Activated CD4-positive, alpha-beta T cell treated with anti-CD3 and anti-CD28 coated beads, Interleukin-10, Interleukin-2, amounts not matched to agents 100 ng/mL and 50 ng/mL, durations not matched to agents 16 hours and 8 hours (primary cell): ENCODE data around the gene AP5M1.
"Not testable (repeated sequence)": the region's sequence is repeated elsewhere in the genome, so short reads cannot be mapped to it uniquely, and the experiment has no call there.

Experiments used
- DNase-seq: peaks from one replicate; pipeline ENCODE4 v3.0.0-alpha.2; 2020

Gene AP5M1

GRCh38 chr14:57291692-57292647 is 23.2 kb downstream of the AP5M1 start:
- DNase-seq: no peak

DNA sequence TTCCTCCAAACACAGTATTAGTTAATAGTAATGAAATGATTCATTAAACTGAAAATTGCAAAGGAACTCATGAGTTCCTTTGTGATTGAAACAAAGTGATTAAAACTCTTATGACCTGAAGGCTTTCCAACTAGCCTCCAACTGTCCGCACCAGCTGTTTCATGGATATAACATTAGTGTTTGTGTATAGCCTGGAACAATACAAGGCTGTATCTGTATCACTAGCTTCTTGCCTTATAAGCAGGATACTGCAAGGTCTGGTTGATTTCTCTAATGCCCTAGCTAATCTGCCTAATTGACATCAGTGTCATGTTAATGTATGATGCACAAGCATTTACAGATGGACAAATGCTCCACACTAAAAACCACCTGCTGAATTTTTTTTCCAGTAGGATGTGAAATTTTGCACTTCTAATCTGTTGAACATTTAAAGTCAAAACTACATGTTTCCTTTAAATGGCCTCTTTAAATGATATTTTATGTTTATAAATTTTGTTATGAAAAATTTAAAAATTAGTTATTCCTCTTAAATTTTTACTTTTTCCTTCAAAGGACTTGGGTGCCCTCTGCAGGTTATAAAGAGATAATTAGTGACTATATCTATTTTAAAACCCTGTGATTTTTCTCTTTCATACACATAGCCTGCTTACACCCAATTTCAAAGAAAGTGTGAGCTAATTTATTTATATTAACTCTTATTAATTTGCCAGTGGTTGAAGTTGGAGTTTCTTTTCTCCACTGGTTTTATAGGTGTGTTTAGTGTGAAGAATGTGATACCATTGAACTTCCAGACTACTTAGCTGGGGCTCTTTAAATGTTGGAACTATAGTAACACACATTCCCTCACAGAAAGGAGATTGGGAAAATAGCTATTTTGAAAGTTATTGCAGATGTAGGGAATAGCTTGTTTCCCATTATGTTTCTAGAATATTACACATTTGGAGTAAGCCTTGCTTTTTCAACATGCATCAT is 25.4 kb downstream of the AP5M1 start:
- DNase-seq: no peak

DNA sequence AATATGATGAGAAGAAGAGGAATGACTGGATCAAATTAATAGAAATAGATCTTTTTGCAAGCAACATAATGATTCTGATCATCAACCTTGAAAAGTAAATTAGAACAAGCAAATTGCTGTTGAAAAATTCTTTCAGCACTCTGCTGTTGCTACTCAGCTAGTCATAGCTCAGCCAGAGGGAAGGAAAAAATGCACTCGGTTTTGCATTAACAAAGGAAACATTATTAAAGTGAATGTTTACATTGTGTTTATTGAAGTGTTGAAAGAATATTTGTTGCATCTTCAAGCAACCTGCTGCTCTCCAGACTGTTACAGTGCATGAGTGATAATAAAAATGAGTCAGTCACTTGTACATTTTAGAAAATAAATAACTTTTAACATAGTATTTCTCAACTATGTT is 26.5 kb downstream of the AP5M1 start:
- DNase-seq: no peak

GRCh38 chr14:57297852-57298251 is 29.1 kb downstream of the AP5M1 start:
- DNase-seq: no peak

DNA sequence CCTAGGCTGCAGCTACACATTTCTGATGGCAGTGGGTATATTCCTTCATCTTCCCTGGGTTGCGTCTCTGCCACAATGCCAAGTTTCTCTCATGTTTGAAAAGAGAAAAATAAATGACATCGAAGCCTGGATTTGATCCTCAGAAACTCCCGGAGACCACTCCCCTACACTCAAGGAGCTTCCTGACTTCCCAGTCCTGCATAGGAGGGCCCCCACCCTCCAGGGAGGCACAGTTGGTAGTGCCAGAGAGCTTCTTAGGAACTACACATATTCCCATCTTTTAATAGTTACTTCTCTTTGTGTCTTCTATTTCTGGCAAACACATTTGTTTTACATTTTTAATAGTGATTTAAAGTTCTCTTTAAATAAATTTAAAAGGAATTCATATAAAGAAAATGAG is 30.7 kb downstream of the AP5M1 start:
- no peak for DNase-seq

DNA sequence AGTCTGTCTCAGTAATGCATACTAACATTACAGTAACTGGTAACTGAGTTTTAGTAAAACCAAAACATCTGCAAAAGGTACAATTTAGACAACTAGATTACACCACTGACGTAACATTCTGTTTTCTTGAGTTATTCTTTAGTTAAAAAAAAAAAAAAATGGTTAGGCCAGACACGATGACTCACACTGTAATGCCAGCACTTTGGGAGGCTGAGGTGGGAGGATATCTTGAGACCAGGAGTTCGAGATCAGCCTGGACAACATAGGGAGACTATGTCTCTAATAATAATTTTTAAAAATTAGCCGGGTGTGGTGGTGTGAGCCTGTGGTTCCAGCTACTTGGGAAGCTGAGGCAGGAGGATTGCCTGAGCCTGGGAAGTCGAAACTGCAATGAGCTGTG is 34.1 kb downstream of the AP5M1 start:
- DNase-seq: no peak

DNA sequence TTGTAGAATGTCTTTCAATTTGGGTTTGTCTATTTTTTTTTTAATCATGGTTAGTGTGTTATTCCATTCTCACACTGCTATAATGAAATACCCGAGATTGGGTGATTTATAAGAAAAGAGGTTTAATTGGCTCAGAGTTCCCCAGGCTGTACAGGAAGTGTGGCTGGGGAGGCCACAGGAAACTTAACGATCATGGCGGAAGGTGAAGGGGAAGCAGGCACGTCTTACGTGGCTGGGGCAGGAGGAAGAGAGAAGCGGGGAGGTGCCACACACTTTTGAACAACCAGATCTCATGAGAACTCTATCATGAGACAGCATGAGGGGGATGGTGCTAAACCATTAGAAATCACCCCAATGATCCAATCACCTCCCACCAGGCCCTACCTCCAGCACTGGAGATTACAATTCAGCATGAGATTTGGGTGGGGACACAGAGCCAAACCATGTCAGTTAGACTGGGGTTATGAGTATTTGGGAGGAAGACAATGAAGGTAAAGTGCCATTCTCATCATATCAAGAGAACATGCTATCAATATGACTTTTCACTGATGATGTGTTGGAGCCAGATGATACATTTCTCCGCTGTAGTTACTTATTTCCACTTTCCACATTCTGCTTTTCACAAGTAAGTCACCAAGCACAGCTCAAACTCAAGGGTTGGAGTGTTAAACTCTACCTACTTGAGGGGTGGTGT is 45.8 kb downstream of the AP5M1 start:
- DNase-seq: no peak

- DNase-seq: peak; percentile 80
These were observed 48.6 kb downstream of the AP5M1 start for GRCh38 chr14:57317248-57317833.

DNA sequence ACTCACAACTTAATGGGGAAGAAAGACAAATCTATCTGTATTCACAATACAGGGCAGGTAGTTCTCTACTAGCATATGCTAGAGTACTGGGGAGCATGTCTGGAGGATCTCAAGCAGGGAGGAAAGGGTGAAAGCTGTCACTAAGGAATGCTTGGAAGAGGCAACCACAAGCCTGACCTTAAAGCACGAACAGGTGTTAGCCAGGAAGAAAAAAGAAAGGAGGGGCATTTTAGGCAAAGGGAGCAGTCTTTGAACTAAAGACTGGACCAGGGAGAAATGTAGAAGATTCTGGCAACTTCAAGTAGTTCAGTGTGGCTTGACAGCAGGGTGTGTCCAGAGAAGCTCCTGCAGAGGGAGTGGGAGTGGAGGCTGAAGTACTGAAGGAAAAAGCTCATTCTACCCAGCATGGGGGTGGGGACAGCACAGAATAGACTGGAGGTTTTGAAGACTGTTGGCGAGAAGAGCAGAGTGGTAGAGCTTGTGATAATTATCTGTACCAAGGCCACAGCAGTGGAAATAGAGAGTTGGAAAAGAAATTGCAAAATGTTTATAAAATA is 50.9 kb downstream of the AP5M1 start:
- DNase-seq: no peak

DNA sequence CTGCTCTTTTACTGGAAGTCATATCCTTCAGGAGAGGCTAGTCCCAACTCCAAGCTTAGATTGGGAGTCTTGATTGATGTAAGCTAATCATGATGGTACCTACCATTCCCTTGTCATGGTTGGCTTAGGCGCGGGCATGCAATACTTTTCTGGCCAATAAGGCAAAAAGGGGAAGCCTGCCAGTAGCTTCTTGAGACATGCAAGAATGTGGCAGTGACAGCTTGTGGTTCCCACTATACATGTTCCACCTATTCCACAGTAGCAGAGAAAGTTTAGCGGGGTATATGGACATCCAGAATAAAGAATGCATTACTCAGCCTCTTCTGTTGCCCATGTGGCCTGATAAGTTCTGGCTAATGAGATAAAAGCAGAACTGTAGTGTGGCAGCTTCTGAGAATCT is 55.0 kb downstream of the AP5M1 start:
- no peak for DNase-seq

- no peak for DNase-seq
These were observed 57.5 kb downstream of the AP5M1 start for GRCh38 chr14:57326253-57326652.

DNA sequence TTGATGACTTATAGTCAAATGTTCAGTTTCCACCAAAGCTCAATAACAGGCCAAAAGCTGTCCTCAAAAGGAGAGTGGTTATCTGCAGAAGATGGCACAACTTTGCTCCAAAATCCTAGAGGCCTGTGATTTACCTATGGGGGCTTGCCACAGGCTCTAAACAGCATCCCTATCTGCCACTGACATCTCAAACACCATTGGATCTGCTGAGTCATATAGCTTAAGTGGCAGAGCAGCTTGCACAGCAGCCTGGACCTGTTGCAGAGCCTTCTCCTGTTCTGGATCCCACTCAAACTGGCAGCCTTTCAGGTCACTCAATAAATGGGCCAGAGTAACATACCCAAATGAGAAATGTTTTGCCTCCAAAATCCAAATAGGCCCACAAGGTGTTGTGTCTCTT is 61.1 kb downstream of the AP5M1 start:
- DNase-seq: no peak

DNA sequence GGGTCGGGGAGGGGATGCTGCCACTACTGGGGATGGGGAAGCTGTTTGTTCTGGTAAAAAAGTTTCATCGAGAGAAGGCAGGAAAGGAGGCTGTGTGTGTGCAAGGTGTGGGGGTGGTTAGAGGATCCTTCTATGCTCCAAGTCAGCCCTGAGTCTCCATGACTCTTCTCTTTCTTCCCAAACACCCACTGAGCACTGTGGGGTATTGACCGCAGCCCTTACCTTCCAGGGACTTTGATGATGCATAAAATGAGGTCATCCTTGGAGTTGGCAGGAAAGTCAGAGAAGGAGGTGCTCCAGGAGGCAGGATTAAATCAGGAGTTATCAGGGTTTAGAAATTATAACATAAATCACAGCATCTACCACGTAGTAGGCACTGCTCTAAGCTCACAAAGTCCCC is 63.7 kb downstream of the AP5M1 start:
- not testable (repeated sequence) for DNase-seq

DNA sequence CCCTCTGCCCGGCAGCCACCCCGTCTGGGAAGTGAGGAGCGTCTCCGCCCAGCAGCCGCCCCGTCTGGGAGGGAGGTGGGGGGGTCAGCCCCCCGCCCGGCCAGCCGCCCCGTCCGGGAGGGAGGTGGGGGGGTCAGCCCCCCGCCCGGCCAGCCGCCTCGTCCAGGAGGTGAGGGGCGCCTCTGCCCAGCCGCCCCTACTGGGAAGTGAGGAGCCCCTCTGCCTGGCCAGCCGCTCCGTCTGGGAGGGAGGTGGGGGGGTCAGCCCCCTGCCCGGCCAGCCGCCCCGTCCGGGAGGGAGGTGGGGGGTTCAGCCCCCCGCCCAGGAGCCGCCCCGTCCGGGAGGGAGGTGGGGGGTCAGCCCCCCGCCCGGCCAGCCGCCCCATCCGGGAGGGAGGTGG is 65.0 kb downstream of the AP5M1 start:
- not testable (repeated sequence) for DNase-seq

GRCh38 chr14:57343545-57344297 is 75.0 kb downstream of the AP5M1 start:
- not testable (repeated sequence) for DNase-seq

- no peak for DNase-seq
These were observed 76.3 kb downstream of the AP5M1 start for GRCh38 chr14:57345106-57345505.

GRCh38 chr14:57346741-57347140 is 78.0 kb downstream of the AP5M1 start:
- DNase-seq: no peak
